Left ventricle myocardium inferior (tissue), 1 donor: ENCODE data around the gene MAGI2. TPM values are rescaled to one million over a fixed set of nuclear protein-coding genes. Genes with fewer than 3 reads are reported as not detected.

ENCODE experiments used
- DNase-seq: peaks from one replicate; pipeline ENCODE4 v3.0.0-alpha.2; 2020
- H3K27ac ChIP-seq: fragments of 200-600 bp; replicated peaks from 2 replicates; pipeline ENCODE4 v1.8.0; 2021
- H3K27me3 ChIP-seq: fragments of 200-600 bp; 2 replicates; pipeline ENCODE4 v1.8.0; 2021; ENCODE audit warnings: low read depth
- H3K36me3 ChIP-seq: fragments of 200-600 bp; 2 replicates; pipeline ENCODE4 v1.8.0; 2021
- H3K4me1 ChIP-seq: fragments of 200-600 bp; 2 replicates; pipeline ENCODE4 v1.8.0; 2021
- H3K4me3 ChIP-seq: fragments of 200-600 bp; 2 replicates; pipeline ENCODE4 v1.8.0; 2021; ENCODE audit warnings: mild to moderate bottlenecking, moderate library complexity
- H3K9me3 ChIP-seq: fragments of 200-600 bp; replicated peaks from 2 replicates; pipeline ENCODE4 v1.8.0; 2021
- intact Hi-C: fragments of 100-400 bp; cut with micrococcal nuclease; formaldehyde crosslinking; loops from one replicate; pipeline ENCODE4 v1.11.0; 2022
- total RNA-seq: library from RNA; stranded (reverse); fragmentation: NEBNext Ultra II Directional; extraction: Animal tissue kit (Norgen Biotek cat#: 25700); gene quantifications from one replicate; pipeline ENCODE4 v1.2.1, GENCODE V29; 2021
- TF ChIP-seq, protein P1 (sequence below): fragments of 200-600 bp; IDR thresholded peaks from 2 replicates; pipeline ENCODE4 v1.8.0; 2021; ENCODE audit warnings: antibody characterized with exemption, mild to moderate bottlenecking, borderline replicate concordance
- donor health status: DM: no; HTN: yes; CAD: no; lungs with severe emphysema.

Gene MAGI2
- total RNA-seq, 1 donor from 2014 or later, result 4.5 TPM

DNA sequence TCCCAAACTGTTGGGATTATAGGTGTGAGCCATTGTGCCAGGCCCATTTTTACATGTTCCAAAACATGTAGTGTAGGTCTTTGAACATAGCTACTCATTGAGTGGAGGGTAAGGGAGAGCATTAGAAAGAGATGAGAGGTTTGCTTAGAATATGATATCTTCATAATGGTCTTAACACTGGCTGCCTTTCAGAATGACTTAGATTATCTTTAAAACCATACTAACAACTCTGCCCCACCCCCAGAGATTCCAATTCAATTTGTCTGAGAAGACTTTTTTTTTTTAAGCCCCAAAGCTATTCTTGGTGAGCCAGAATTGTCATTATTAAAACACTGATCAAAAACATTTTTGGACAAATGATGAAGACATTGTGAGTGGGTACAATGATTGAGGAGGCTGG, 1486.0 kb downstream of the MAGI2 start:
- Histone ChIP-seq H3K9me3 (no peaks in the 10 kb centered on the region), H3K4me1 (no peaks in the 10 kb centered on the region), H3K27me3 (no peaks in the 10 kb centered on the region), H3K36me3 (no peaks in the 10 kb centered on the region), H3K27ac (no peak overlapping the region), H3K4me3 (no peak overlapping the region)
- intact Hi-C loops, result no loop called here
- TF ChIP-seq, protein P1, sequence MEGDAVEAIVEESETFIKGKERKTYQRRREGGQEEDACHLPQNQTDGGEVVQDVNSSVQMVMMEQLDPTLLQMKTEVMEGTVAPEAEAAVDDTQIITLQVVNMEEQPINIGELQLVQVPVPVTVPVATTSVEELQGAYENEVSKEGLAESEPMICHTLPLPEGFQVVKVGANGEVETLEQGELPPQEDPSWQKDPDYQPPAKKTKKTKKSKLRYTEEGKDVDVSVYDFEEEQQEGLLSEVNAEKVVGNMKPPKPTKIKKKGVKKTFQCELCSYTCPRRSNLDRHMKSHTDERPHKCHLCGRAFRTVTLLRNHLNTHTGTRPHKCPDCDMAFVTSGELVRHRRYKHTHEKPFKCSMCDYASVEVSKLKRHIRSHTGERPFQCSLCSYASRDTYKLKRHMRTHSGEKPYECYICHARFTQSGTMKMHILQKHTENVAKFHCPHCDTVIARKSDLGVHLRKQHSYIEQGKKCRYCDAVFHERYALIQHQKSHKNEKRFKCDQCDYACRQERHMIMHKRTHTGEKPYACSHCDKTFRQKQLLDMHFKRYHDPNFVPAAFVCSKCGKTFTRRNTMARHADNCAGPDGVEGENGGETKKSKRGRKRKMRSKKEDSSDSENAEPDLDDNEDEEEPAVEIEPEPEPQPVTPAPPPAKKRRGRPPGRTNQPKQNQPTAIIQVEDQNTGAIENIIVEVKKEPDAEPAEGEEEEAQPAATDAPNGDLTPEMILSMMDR, result no peak
- no peak for DNase-seq
